HG03520 (cell line): ENCODE measurements around the gene FLRT1.

Experiments used
- ATAC-seq: cut with Tn5 transposase; IDR thresholded peaks from one replicate; pipeline ENCODE4 v1.9.1; 2021; ENCODE audit warnings: mild to moderate bottlenecking, moderate library complexity; ENCODE audit not compliant: unreplicated experiment

Gene FLRT1

GRCh38 chr11:64064374-64065140 lies 28.8 kb downstream of the FLRT1 start:
- ATAC-seq = no peak

GRCh38 chr11:64065141-64065465 lies 29.4 kb downstream of the FLRT1 start:
- no peak for ATAC-seq

GRCh38 chr11:64065712-64066111 lies 30.0 kb downstream of the FLRT1 start:
- ATAC-seq = no peak

GRCh38 chr11:64067230-64067993 lies 31.7 kb downstream of the FLRT1 start:
- ATAC-seq = no peak

GRCh38 chr11:64068705-64069400 lies 33.1 kb downstream of the FLRT1 start:
- ATAC-seq = no peak

- ATAC-seq = no peak
Observed at GRCh38 chr11:64069401-64070313, 33.9 kb downstream of the FLRT1 start.

GRCh38 chr11:64070314-64070681 lies 34.6 kb downstream of the FLRT1 start:
- no peak for ATAC-seq

GRCh38 chr11:64071849-64072248 lies 36.1 kb downstream of the FLRT1 start:
- ATAC-seq = no peak

GRCh38 chr11:64072403-64072802 lies 36.7 kb downstream of the FLRT1 start:
- ATAC-seq = no peak

- ATAC-seq = no peak
Observed at GRCh38 chr11:64072871-64073270, 37.1 kb downstream of the FLRT1 start.

GRCh38 chr11:64073542-64073941 lies 37.8 kb downstream of the FLRT1 start:
- no peak for ATAC-seq

- no peak for ATAC-seq
Observed at GRCh38 chr11:64074239-64074638, 38.5 kb downstream of the FLRT1 start.

GRCh38 chr11:64076758-64077157 lies 41.0 kb downstream of the FLRT1 start:
- ATAC-seq = no peak

- ATAC-seq = no peak
Observed at GRCh38 chr11:64077607-64078006, 41.9 kb downstream of the FLRT1 start.

- no peak for ATAC-seq
Observed at GRCh38 chr11:64078284-64078683, 42.6 kb downstream of the FLRT1 start.

- ATAC-seq = no peak
Observed at GRCh38 chr11:64078905-64079304, 43.2 kb downstream of the FLRT1 start.

GRCh38 chr11:64080390-64080789 lies 44.7 kb downstream of the FLRT1 start:
- ATAC-seq = no peak

- no peak for ATAC-seq
Observed at GRCh38 chr11:64081745-64082442, 46.2 kb downstream of the FLRT1 start.

- ATAC-seq = no peak
Observed at GRCh38 chr11:64083398-64084080, 47.8 kb downstream of the FLRT1 start.
